GM23338 (cell line): ENCODE data around the gene CPNE4. TPM values are rescaled to one million over a fixed set of nuclear protein-coding genes. Genes with fewer than 3 reads are reported as not detected.

ENCODE experiments used
- ATAC-seq: fragments of 200-7000 bp; cut with Tn5 transposase; 3 replicates; pipeline ENCODE4 v1.9.1; 2020
- DNase-seq: peaks from one replicate; pipeline ENCODE4 v3.0.0-alpha.2; 2015; ENCODE audit warnings: low spot score
- H2AFZ ChIP-seq: fragments of 200-600 bp; sonication (generic); 2 replicates; pipeline ENCODE4 v1.8.0; 2016; ENCODE audit warnings: antibody characterized with exemption, mild to moderate bottlenecking, moderate library complexity
- H3F3A ChIP-seq: fragments of 200-600 bp; sonication (generic); replicated peaks from 2 replicates; pipeline ENCODE4 v1.8.0; 2017; ENCODE audit warnings: antibody characterized with exemption, mixed run types, low read depth
- H3K27ac ChIP-seq: fragments of 200-600 bp; sonication (generic); 2 replicates; pipeline ENCODE4 v1.6.1; 2016; ENCODE audit warnings: low read depth
- H3K27me3 ChIP-seq: fragments of 200-600 bp; sonication (generic); 2 replicates; pipeline ENCODE4 v1.8.0; 2016; ENCODE audit warnings: mild to moderate bottlenecking, mixed run types, moderate library complexity; ENCODE audit not compliant: insufficient read depth
- H3K36me3 ChIP-seq: fragments of 200-600 bp; sonication (generic); 2 replicates; pipeline ENCODE4 v1.8.0; 2016; ENCODE audit warnings: mild to moderate bottlenecking; ENCODE audit not compliant: insufficient read depth
- H3K4me1 ChIP-seq: fragments of 200-600 bp; sonication (generic); 2 replicates; pipeline ENCODE4 v1.8.0; 2016; ENCODE audit warnings: mild to moderate bottlenecking, moderate library complexity; ENCODE audit not compliant: insufficient read depth
- H3K4me2 ChIP-seq: fragments of 200-600 bp; sonication (generic); 2 replicates; pipeline ENCODE4 v1.7.1; 2017; ENCODE audit warnings: mixed run types
- H3K4me3 ChIP-seq: fragments of 200-600 bp; sonication (generic); 2 replicates; pipeline ENCODE4 v1.6.1; 2016; ENCODE audit warnings: mixed run types
- H3K79me2 ChIP-seq: fragments of 200-600 bp; sonication (generic); replicated peaks from 2 replicates; pipeline ENCODE4 v1.8.0; 2017; ENCODE audit warnings: mild to moderate bottlenecking; ENCODE audit not compliant: insufficient read depth
- H3K9me2 ChIP-seq: fragments of 200-600 bp; sonication (generic); 2 replicates; pipeline ENCODE4 v1.8.0; 2017; ENCODE audit not compliant: insufficient read depth
- H4K20me1 ChIP-seq: fragments of 200-600 bp; sonication (generic); replicated peaks from 2 replicates; pipeline ENCODE4 v1.8.0; 2017; ENCODE audit warnings: mild to moderate bottlenecking; ENCODE audit not compliant: insufficient read depth
- H3K27ac Mint-ChIP-seq: 2 replicates; pipeline ENCODE4 v1.8.0; 2020; ENCODE audit warnings: inconsistent platforms, mild to moderate bottlenecking, moderate library complexity, mixed read lengths
- H3K27me3 Mint-ChIP-seq: 3 replicates; pipeline ENCODE4 v1.8.0; 2022; ENCODE audit warnings: low read depth, mild to moderate bottlenecking, moderate library complexity, mixed read lengths, inconsistent platforms; ENCODE audit not compliant: insufficient read depth, poor library complexity
- H3K36me3 Mint-ChIP-seq: 3 replicates; pipeline ENCODE4 v1.8.0; 2021; ENCODE audit warnings: low read depth, mild to moderate bottlenecking, inconsistent platforms, moderate library complexity, mixed read lengths
- H3K4me1 Mint-ChIP-seq: 3 replicates; pipeline ENCODE4 v1.8.0; 2020; ENCODE audit warnings: mild to moderate bottlenecking, inconsistent platforms, mixed read lengths
- H3K4me3 Mint-ChIP-seq: 3 replicates; pipeline ENCODE4 v1.8.0; 2021; ENCODE audit warnings: moderate library complexity, mild to moderate bottlenecking, inconsistent platforms, mixed read lengths
- H3K9me3 Mint-ChIP-seq: 3 replicates; pipeline ENCODE4 v1.8.0; 2020; ENCODE audit warnings: moderate library complexity, mild to moderate bottlenecking, inconsistent platforms, mixed read lengths
- CREB1 ChIP-seq: fragments of 250-450 bp; sonication (Bioruptor Pico); IDR thresholded peaks from 2 replicates; pipeline ENCODE4 v1.5.0; 2020; ENCODE audit warnings: low read depth, mild to moderate bottlenecking, moderate library complexity
- EZH2phosphoT487 ChIP-seq: fragments of 200-600 bp; sonication (generic); IDR thresholded peaks from one replicate; pipeline ENCODE4 v1.8.1; 2018; ENCODE audit warnings: antibody characterized with exemption; ENCODE audit not compliant: unreplicated experiment
- JUNB ChIP-seq: IDR thresholded peaks from one replicate; pipeline ENCODE4 v1.6.1; 2016; ENCODE audit warnings: antibody characterized with exemption; ENCODE audit not compliant: unreplicated experiment
- POLR2AphosphoS5 ChIP-seq: IDR thresholded peaks from 2 replicates; pipeline ENCODE4 v1.6.1; 2016; ENCODE audit warnings: antibody characterized with exemption, low read depth
- STAT1 ChIP-seq: IDR thresholded peaks from one replicate; pipeline ENCODE4 v1.6.1; 2016; ENCODE audit warnings: antibody characterized with exemption; ENCODE audit not compliant: unreplicated experiment
- ZNF114 ChIP-seq: fragments of 250-450 bp; sonication (Bioruptor Pico); IDR thresholded peaks from 2 replicates; pipeline ENCODE4 v1.5.0; 2020; ENCODE audit warnings: mild to moderate bottlenecking, moderate library complexity
- ZNF331 ChIP-seq: fragments of 250-450 bp; sonication (Bioruptor Pico); IDR thresholded peaks from 2 replicates; pipeline ENCODE4 v1.5.0; 2020; ENCODE audit warnings: low read depth, mild to moderate bottlenecking, moderate library complexity
- polyA plus RNA-seq: library from polyadenylated mRNA; unstranded; fragments of >200 nt; fragmentation: Nextera tagmentation; extraction: Ambion mirVana; gene quantifications from 2 replicates; pipeline ENCODE4 v1.2.1, GENCODE V29; 2016
- total RNA-seq: library from RNA; depleted of rRNA; stranded (reverse); fragments of >200 nt; shearing (Covaris generic); gene quantifications from 2 replicates; pipeline ENCODE4 v1.2.3, GENCODE V29; 2014
- TF ChIP-seq, protein P1 (sequence below): IDR thresholded peaks from one replicate; pipeline ENCODE4 v1.6.1; 2018; ENCODE audit warnings: antibody characterized with exemption; ENCODE audit not compliant: unreplicated experiment
- TF ChIP-seq, protein P2 (sequence below): fragments of 250-450 bp; sonication (Bioruptor Pico); IDR thresholded peaks from 2 replicates; pipeline ENCODE4 v1.5.0; 2020; ENCODE audit warnings: mild to moderate bottlenecking, moderate library complexity
- TF ChIP-seq, protein P3 (sequence below), 2 experiments: fragments of 200-600 bp in 1 of 2; sonication (generic) in 1 of 2; conservative IDR thresholded peaks; 2 replicates each; pipeline versions ENCODE4 v1.5.1 to v1.6.1; 2016 to 2017; ENCODE audit warnings: antibody characterized with exemption in 2 of 2, low read depth in 2 of 2, mild to moderate bottlenecking in 2 of 2, moderate library complexity in 1 of 2

The CPNE4 gene
- total and polyA plus RNA-seq, 2 experiments from 2014 or later: 2.0 to 6.5 TPM

DNA sequence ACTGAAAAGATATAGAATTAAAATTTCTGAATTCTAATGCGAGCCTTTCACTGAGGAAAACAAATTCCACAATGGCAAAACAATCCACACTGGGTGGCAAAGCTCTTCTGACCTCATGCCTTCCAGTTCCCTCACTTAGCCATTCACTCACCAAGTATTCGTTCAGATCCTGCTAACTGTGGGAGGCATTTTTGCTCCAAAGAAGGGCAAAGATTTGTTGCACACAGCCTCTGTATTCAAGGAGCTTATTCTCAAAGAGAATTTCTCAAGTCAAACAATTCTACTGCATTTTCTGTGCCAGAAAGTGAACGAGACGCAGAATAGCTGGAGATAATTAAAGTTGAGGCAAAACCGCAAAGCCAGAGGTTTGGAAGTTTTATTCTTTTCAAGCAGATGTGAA lies 77.3 kb downstream of the CPNE4 start:
- H3K4me3 Mint-ChIP-seq: no peak overlapping the region
- no peaks in the 10 kb centered on the region for H4K20me1 ChIP-seq
- H3K4me2 ChIP-seq: peak overlapping the region; percentile 9
- H3K36me3 ChIP-seq: no peaks in the 10 kb centered on the region
- H2AFZ ChIP-seq: no peak overlapping the region
- TF ChIP-seq CREB1 (CRISPR knock-in tag): no peak
- no peak for TF ChIP-seq POLR2AphosphoS5
- TF ChIP-seq, protein P1, sequence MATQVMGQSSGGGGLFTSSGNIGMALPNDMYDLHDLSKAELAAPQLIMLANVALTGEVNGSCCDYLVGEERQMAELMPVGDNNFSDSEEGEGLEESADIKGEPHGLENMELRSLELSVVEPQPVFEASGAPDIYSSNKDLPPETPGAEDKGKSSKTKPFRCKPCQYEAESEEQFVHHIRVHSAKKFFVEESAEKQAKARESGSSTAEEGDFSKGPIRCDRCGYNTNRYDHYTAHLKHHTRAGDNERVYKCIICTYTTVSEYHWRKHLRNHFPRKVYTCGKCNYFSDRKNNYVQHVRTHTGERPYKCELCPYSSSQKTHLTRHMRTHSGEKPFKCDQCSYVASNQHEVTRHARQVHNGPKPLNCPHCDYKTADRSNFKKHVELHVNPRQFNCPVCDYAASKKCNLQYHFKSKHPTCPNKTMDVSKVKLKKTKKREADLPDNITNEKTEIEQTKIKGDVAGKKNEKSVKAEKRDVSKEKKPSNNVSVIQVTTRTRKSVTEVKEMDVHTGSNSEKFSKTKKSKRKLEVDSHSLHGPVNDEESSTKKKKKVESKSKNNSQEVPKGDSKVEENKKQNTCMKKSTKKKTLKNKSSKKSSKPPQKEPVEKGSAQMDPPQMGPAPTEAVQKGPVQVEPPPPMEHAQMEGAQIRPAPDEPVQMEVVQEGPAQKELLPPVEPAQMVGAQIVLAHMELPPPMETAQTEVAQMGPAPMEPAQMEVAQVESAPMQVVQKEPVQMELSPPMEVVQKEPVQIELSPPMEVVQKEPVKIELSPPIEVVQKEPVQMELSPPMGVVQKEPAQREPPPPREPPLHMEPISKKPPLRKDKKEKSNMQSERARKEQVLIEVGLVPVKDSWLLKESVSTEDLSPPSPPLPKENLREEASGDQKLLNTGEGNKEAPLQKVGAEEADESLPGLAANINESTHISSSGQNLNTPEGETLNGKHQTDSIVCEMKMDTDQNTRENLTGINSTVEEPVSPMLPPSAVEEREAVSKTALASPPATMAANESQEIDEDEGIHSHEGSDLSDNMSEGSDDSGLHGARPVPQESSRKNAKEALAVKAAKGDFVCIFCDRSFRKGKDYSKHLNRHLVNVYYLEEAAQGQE: no peak
- no peak for TF ChIP-seq ZNF114 (CRISPR knock-in tag)
- no peak for TF ChIP-seq EZH2phosphoT487
- peak overlapping the region; percentile 18; the same call in 1 of the 2 replicates for H3K27ac Mint-ChIP-seq
- no peaks in the 10 kb centered on the region for H3K79me2 ChIP-seq
- peaks cover 22% of the 10 kb centered on the region for H3K4me1 ChIP-seq
- no peak for DNase-seq
- ATAC-seq: peak; percentile 47
- peaks cover 3% of the 10 kb centered on the region for H3K27me3 Mint-ChIP-seq
- H3F3A ChIP-seq: no peaks in the 10 kb centered on the region
- no peak overlapping the region for H3K4me3 ChIP-seq
- H3K27me3 ChIP-seq: no peaks in the 10 kb centered on the region
- peaks cover 20% of the 10 kb centered on the region for H3K9me3 Mint-ChIP-seq
- H3K9me2 ChIP-seq: no peaks in the 10 kb centered on the region; the same call in 1 of the 2 replicates
- peaks cover 20% of the 10 kb centered on the region for H3K4me1 Mint-ChIP-seq
- H3K27ac ChIP-seq: peak overlapping the region; percentile 89
- peaks cover 8% of the 10 kb centered on the region; the same call in 2 of the 3 replicates for H3K36me3 Mint-ChIP-seq

DNA sequence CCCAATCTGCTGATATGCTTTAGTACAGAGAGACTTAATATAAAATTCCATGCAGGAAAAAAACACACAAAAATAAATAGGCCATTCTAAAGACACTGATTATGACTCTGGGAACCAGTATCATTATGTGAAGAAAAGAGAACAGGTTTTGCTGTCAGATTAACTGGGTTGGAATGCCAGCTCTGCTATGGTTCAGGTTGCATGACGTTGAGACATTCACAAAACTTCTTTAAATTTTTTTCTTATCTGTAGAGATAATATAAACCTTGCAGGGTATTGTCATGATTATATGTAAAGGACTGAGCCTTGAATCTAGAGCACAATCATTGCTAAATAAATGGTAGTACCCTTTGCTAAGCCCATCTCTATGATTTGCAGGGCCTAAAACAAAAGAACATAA lies 86.0 kb downstream of the CPNE4 start:
- peaks cover 3% of the 10 kb centered on the region; the same call in 1 of the 2 replicates for H3K9me2 ChIP-seq
- no peaks in the 10 kb centered on the region for H3K4me1 Mint-ChIP-seq
- no peak overlapping the region for H3K4me3 ChIP-seq
- H3K4me3 Mint-ChIP-seq: no peak overlapping the region
- H3K27me3 ChIP-seq: no peaks in the 10 kb centered on the region
- no peak overlapping the region for H2AFZ ChIP-seq
- H3K27me3 Mint-ChIP-seq: peaks cover 3% of the 10 kb centered on the region
- DNase-seq (no peak), ATAC-seq (no peak)
- H4K20me1 ChIP-seq: no peaks in the 10 kb centered on the region
- H3K4me2 ChIP-seq: no peak overlapping the region
- no peak overlapping the region for H3K27ac Mint-ChIP-seq
- no peak overlapping the region for H3K27ac ChIP-seq
- no peaks in the 10 kb centered on the region for H3K4me1 ChIP-seq
- TF ChIP-seq, protein P2, sequence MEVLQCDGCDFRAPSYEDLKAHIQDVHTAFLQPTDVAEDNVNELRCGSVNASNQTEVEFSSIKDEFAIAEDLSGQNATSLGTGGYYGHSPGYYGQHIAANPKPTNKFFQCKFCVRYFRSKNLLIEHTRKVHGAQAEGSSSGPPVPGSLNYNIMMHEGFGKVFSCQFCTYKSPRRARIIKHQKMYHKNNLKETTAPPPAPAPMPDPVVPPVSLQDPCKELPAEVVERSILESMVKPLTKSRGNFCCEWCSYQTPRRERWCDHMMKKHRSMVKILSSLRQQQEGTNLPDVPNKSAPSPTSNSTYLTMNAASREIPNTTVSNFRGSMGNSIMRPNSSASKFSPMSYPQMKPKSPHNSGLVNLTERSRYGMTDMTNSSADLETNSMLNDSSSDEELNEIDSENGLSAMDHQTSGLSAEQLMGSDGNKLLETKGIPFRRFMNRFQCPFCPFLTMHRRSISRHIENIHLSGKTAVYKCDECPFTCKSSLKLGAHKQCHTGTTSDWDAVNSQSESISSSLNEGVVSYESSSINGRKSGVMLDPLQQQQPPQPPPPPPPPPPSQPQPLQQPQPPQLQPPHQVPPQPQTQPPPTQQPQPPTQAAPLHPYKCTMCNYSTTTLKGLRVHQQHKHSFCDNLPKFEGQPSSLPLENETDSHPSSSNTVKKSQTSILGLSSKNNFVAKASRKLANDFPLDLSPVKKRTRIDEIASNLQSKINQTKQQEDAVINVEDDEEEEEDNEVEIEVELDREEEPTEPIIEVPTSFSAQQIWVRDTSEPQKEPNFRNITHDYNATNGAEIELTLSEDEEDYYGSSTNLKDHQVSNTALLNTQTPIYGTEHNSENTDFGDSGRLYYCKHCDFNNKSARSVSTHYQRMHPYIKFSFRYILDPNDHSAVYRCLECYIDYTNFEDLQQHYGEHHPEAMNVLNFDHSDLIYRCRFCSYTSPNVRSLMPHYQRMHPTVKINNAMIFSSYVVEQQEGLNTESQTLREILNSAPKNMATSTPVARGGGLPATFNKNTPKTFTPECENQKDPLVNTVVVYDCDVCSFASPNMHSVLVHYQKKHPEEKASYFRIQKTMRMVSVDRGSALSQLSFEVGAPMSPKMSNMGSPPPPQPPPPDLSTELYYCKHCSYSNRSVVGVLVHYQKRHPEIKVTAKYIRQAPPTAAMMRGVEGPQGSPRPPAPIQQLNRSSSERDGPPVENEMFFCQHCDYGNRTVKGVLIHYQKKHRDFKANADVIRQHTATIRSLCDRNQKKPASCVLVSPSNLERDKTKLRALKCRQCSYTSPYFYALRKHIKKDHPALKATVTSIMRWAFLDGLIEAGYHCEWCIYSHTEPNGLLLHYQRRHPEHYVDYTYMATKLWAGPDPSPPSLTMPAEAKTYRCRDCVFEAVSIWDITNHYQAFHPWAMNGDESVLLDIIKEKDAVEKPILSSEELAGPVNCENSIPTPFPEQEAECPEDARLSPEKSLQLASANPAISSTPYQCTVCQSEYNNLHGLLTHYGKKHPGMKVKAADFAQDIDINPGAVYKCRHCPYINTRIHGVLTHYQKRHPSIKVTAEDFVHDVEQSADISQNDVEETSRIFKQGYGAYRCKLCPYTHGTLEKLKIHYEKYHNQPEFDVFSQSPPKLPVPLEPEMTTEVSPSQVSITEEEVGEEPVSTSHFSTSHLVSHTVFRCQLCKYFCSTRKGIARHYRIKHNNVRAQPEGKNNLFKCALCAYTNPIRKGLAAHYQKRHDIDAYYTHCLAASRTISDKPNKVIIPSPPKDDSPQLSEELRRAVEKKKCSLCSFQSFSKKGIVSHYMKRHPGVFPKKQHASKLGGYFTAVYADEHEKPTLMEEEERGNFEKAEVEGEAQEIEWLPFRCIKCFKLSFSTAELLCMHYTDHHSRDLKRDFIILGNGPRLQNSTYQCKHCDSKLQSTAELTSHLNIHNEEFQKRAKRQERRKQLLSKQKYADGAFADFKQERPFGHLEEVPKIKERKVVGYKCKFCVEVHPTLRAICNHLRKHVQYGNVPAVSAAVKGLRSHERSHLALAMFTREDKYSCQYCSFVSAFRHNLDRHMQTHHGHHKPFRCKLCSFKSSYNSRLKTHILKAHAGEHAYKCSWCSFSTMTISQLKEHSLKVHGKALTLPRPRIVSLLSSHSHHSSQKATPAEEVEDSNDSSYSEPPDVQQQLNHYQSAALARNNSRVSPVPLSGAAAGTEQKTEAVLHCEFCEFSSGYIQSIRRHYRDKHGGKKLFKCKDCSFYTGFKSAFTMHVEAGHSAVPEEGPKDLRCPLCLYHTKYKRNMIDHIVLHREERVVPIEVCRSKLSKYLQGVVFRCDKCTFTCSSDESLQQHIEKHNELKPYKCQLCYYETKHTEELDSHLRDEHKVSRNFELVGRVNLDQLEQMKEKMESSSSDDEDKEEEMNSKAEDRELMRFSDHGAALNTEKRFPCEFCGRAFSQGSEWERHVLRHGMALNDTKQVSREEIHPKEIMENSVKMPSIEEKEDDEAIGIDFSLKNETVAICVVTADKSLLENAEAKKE (CRISPR knock-in tag): no peak
- TF ChIP-seq ZNF114 (CRISPR knock-in tag) (no peak), STAT1 (no peak), CREB1 (CRISPR knock-in tag) (no peak), POLR2AphosphoS5 (no peak), ZNF331 (CRISPR knock-in tag) (no peak), JUNB (no peak), EZH2phosphoT487 (no peak)
- TF ChIP-seq, protein P3, sequence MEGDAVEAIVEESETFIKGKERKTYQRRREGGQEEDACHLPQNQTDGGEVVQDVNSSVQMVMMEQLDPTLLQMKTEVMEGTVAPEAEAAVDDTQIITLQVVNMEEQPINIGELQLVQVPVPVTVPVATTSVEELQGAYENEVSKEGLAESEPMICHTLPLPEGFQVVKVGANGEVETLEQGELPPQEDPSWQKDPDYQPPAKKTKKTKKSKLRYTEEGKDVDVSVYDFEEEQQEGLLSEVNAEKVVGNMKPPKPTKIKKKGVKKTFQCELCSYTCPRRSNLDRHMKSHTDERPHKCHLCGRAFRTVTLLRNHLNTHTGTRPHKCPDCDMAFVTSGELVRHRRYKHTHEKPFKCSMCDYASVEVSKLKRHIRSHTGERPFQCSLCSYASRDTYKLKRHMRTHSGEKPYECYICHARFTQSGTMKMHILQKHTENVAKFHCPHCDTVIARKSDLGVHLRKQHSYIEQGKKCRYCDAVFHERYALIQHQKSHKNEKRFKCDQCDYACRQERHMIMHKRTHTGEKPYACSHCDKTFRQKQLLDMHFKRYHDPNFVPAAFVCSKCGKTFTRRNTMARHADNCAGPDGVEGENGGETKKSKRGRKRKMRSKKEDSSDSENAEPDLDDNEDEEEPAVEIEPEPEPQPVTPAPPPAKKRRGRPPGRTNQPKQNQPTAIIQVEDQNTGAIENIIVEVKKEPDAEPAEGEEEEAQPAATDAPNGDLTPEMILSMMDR (conservative IDR thresholded peaks at IDR 0.05; ENCODE audit: low read depth in 2 of 2): no peak
- H3K79me2 ChIP-seq: no peaks in the 10 kb centered on the region
- H3F3A ChIP-seq: no peaks in the 10 kb centered on the region
- no peaks in the 10 kb centered on the region for H3K36me3 ChIP-seq
- H3K36me3 Mint-ChIP-seq: peaks cover 10% of the 10 kb centered on the region; the same call in 2 of the 3 replicates
- H3K9me3 Mint-ChIP-seq: peaks cover 15% of the 10 kb centered on the region
